Astrocyte (in vitro differentiated cells and primary cell): ENCODE measurements around the gene SUGCT. TPM values are rescaled to one million over a fixed set of nuclear protein-coding genes. Genes with fewer than 3 reads are reported as not detected.
A peak's percentile ranks its signal among the peaks of the same experiment; 100 is the strongest.

Experiments used
- DNase-seq: peaks from one replicate; pipeline ENCODE4 v3.0.0-alpha.2; 2010; ENCODE audit warnings: low read depth
- FAIRE-seq: peaks from 2 replicates; lab custom pipeline; 2011; peaks lifted over from hg19 to GRCh38; lab: Jason Lieb, UNC
- H2AFZ ChIP-seq: 2 replicates; pipeline ENCODE4 v1.6.0; 2012; ENCODE audit warnings: low read depth, low read length, inconsistent platforms
- H3K27ac ChIP-seq: 2 replicates; pipeline ENCODE4 v1.5.1; 2011; ENCODE audit warnings: low read depth, low read length, inconsistent platforms
- H3K27me3 ChIP-seq: 2 replicates; pipeline ENCODE4 v1.6.0; 2011; ENCODE audit warnings: low read length, inconsistent platforms; ENCODE audit not compliant: insufficient read depth
- H3K36me3 ChIP-seq: 2 replicates; pipeline ENCODE4 v1.5.1; 2011; ENCODE audit warnings: low read length, inconsistent platforms; ENCODE audit not compliant: insufficient read depth
- H3K4me1 ChIP-seq: 2 replicates; pipeline ENCODE4 v1.5.1; 2011; ENCODE audit warnings: low read length, inconsistent platforms; ENCODE audit not compliant: insufficient read depth
- H3K4me2 ChIP-seq: 2 replicates; pipeline ENCODE4 v1.6.0; 2012; ENCODE audit warnings: low read length, inconsistent platforms
- H3K4me3 ChIP-seq: 2 replicates; pipeline ENCODE4 v1.5.1; 2011; ENCODE audit warnings: low read depth, mild to moderate bottlenecking, low read length, inconsistent platforms; ENCODE audit not compliant: insufficient read depth
- H3K79me2 ChIP-seq: 2 replicates; pipeline ENCODE4 v1.6.0; 2012; ENCODE audit warnings: mild to moderate bottlenecking, low read length, inconsistent platforms; ENCODE audit not compliant: insufficient read depth
- H3K9ac ChIP-seq: 2 replicates; pipeline ENCODE4 v1.6.0; 2012; ENCODE audit warnings: mild to moderate bottlenecking, low read length, inconsistent platforms
- H3K9me3 ChIP-seq: 2 replicates; pipeline ENCODE4 v1.5.1; 2012; ENCODE audit warnings: low read depth, mild to moderate bottlenecking, low read length, inconsistent platforms; ENCODE audit not compliant: insufficient read depth
- H4K20me1 ChIP-seq: 2 replicates; pipeline ENCODE4 v1.6.0; 2012; ENCODE audit warnings: low read length, inconsistent platforms; ENCODE audit not compliant: insufficient read depth
- H3K27ac Mint-ChIP-seq: one replicate; pipeline ENCODE4 v1.8.0; 2021; ENCODE audit warnings: mild to moderate bottlenecking, mixed read lengths; ENCODE audit not compliant: unreplicated experiment
- H3K27me3 Mint-ChIP-seq: one replicate; pipeline ENCODE4 v1.8.0; 2021; ENCODE audit warnings: low read depth, mixed read lengths; ENCODE audit not compliant: unreplicated experiment
- H3K36me3 Mint-ChIP-seq: one replicate; pipeline ENCODE4 v1.8.0; 2021; ENCODE audit warnings: low read depth, mixed read lengths; ENCODE audit not compliant: unreplicated experiment
- H3K4me1 Mint-ChIP-seq: one replicate; pipeline ENCODE4 v1.8.0; 2021; ENCODE audit warnings: low read depth, mixed read lengths; ENCODE audit not compliant: unreplicated experiment
- H3K4me3 Mint-ChIP-seq: one replicate; pipeline ENCODE4 v1.8.0; 2021; ENCODE audit warnings: mild to moderate bottlenecking, moderate library complexity, mixed read lengths; ENCODE audit not compliant: unreplicated experiment
- H3K9me3 Mint-ChIP-seq: one replicate; pipeline ENCODE4 v1.8.0; 2021; ENCODE audit warnings: mild to moderate bottlenecking, mixed read lengths; ENCODE audit not compliant: unreplicated experiment
- CTCF ChIP-seq: IDR thresholded peaks from 2 replicates; pipeline ENCODE4 v1.5.1; 2011; ENCODE audit warnings: low read depth, mild to moderate bottlenecking, inconsistent platforms, low read length, moderate library complexity; ENCODE audit not compliant: insufficient read depth
- EZH2 ChIP-seq: IDR thresholded peaks from 2 replicates; pipeline ENCODE4 v1.6.1; 2012; ENCODE audit warnings: mild to moderate bottlenecking, low read length, inconsistent platforms; ENCODE audit not compliant: insufficient read depth
- total RNA-seq: library from RNA; stranded (reverse); gene quantifications from 2 replicates; pipeline ENCODE4 v1.2.1, GENCODE V29; 2021

The SUGCT gene
- total RNA-seq, 1 donor from 2014 or later, result 15.5 TPM

GRCh38 chr7:40526951-40527715 lies 392.3 kb downstream of the SUGCT start:
- no peaks in the 10 kb centered on the region for H3K27me3 Mint-ChIP-seq
- peaks cover 11% of the 10 kb centered on the region for H3K4me1 Mint-ChIP-seq

GRCh38 chr7:40527723-40528122 lies 392.9 kb downstream of the SUGCT start:
- no peak overlapping the region for H3K4me2 ChIP-seq
- FAIRE-seq (no peak), DNase-seq (no peak)
- no peaks in the 10 kb centered on the region for H3K27me3 Mint-ChIP-seq
- H3K27me3 ChIP-seq, result no peaks in the 10 kb centered on the region
- H3K36me3 Mint-ChIP-seq, result no peaks in the 10 kb centered on the region
- H3K9me3 ChIP-seq, result no peaks in the 10 kb centered on the region
- no peaks in the 10 kb centered on the region for H3K36me3 ChIP-seq
- H3K4me3 ChIP-seq, result no peak overlapping the region
- no peaks in the 10 kb centered on the region for H3K9me3 Mint-ChIP-seq
- no peak overlapping the region for H2AFZ ChIP-seq
- H3K27ac ChIP-seq, result no peak overlapping the region
- no peak overlapping the region for H3K4me3 Mint-ChIP-seq
- no peak overlapping the region for H3K27ac Mint-ChIP-seq
- no peaks in the 10 kb centered on the region for H3K79me2 ChIP-seq
- TF ChIP-seq EZH2 (no peak), CTCF (no peak)
- no peak overlapping the region for H3K9ac ChIP-seq
- no peaks in the 10 kb centered on the region for H4K20me1 ChIP-seq
- H3K4me1 Mint-ChIP-seq, result peaks cover 11% of the 10 kb centered on the region
- H3K4me1 ChIP-seq, result no peaks in the 10 kb centered on the region

More at GRCh38 chr7:40526951-40527715, 392.3 kb downstream of the SUGCT start:
- Histone ChIP-seq H3K36me3 (no peaks in the 10 kb centered on the region), H3K9me3 (no peaks in the 10 kb centered on the region), H3K79me2 (no peaks in the 10 kb centered on the region), H3K4me3 (no peak overlapping the region), H3K27me3 (no peaks in the 10 kb centered on the region), H4K20me1 (no peaks in the 10 kb centered on the region), H2AFZ (no peak overlapping the region), H3K27ac (no peak overlapping the region), H3K4me2 (no peak overlapping the region), H3K4me1 (no peaks in the 10 kb centered on the region), H3K9ac (no peak overlapping the region)
- no peak for TF ChIP-seq EZH2
- TF ChIP-seq CTCF, result no peak
- H3K4me3 Mint-ChIP-seq, result no peak overlapping the region
- H3K36me3 Mint-ChIP-seq, result no peaks in the 10 kb centered on the region
- FAIRE-seq (no peak), DNase-seq (no peak)
- H3K9me3 Mint-ChIP-seq, result no peaks in the 10 kb centered on the region
- H3K27ac Mint-ChIP-seq, result peak overlapping the region; percentile 42

GRCh38 chr7:40530292-40530691 lies 395.5 kb downstream of the SUGCT start:
- peak; percentile 57 for DNase-seq
- Mint-ChIP-seq H3K27ac (no peak overlapping the region), H3K9me3 (no peaks in the 10 kb centered on the region), H3K36me3 (no peaks in the 10 kb centered on the region), H3K4me1 (peaks cover 11% of the 10 kb centered on the region), H3K4me3 (no peak overlapping the region), H3K27me3 (no peaks in the 10 kb centered on the region)
- Histone ChIP-seq H3K4me2 (no peak overlapping the region), H3K27ac (no peak overlapping the region), H3K9ac (no peak overlapping the region), H3K4me1 (no peaks in the 10 kb centered on the region), H3K4me3 (no peak overlapping the region), H3K36me3 (no peaks in the 10 kb centered on the region), H3K9me3 (no peaks in the 10 kb centered on the region), H2AFZ (no peak overlapping the region), H4K20me1 (no peaks in the 10 kb centered on the region), H3K27me3 (no peaks in the 10 kb centered on the region), H3K79me2 (no peaks in the 10 kb centered on the region)
- FAIRE-seq, result no peak
- TF ChIP-seq EZH2, result no peak
